Stimulated activated CD8-positive, alpha-beta memory T cell treated with anti-CD3 and anti-CD28 coated beads, Interleukin-15, amount 100 ng/mL, for 4 hours (primary cell): ENCODE data around the gene HNRNPDL.
"Not testable (repeated sequence)": the region's sequence is repeated elsewhere in the genome, so short reads cannot be mapped to it uniquely, and the experiment has no call there.

Experiments used
- DNase-seq, 2 donors: peaks; one replicate each; pipeline ENCODE4 v3.0.0-alpha.2; 2020; ENCODE audit warnings: low read depth in 2 of 2

The HNRNPDL gene

DNA sequence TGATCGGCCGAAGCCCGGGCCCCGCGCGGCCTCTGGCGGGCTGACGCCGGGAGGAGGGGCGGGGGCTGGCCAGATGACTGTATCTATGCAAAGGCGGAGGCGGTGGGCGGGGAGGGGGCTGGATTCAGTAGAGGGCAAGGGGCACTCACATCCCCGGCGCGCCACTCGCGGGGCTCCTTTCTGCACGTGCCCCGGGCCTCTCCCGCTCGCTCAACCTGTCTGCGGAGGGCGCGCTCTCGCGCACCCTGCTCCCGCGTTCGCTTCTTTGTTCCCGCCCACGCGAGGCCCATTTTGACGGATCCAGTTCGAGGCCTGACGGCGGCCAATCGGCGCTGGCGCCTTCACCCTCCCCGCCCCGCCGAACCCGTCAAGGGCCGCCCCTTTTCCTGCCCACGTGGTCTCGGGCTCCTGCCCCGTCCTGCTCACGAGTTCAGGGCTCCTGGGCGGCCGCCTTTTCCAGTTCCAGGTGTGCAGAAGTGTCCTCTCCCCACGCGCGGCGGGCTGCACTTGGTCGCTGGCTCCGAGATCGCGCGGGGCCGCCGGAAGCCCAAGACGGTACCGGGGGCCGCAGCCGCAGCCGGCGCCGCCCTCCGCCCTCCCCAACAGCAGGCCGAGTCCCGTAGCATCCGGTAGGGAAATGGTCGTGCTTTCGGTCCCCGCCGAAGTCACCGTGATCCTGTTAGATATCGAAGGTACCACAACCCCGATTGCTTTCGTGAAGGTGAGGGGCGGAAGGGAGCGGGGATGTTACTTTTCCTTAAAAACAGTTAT, at the start of gene HNRNPDL, which contains the start of gene ENOPH1:
TSS of gene HNRNPDL (minus strand) at position 270 of the 771 bp plus-strand sequence. CDS start 772 bp downstream, outside the sequence.
TSS of gene ENOPH1 (plus strand) at position 398 of the 771 bp plus-strand sequence. CDS start at position 638, 240 bp downstream.
- DNase-seq, result peak; percentile 95 to 96

DNA sequence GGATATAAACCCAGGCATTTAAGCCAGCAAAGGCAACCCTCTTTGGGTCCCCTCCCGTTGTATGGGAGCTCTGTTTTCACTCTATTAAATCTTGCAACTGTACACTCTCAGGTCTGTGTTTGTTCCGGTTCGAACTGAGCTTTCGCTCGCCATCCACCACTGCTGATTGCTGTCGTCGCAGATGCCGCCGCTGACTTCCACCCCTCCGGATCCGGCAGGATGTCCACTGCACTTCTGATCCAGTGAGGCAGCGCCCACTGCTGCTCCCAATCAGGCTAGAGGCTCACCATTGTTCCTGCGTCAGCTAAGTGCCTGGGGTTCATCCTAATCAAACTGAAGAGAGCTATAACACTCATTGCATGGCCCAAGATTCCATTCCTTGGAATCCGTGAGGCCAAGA, 49.3 kb upstream of the HNRNPDL start:
- no peak for DNase-seq

DNA sequence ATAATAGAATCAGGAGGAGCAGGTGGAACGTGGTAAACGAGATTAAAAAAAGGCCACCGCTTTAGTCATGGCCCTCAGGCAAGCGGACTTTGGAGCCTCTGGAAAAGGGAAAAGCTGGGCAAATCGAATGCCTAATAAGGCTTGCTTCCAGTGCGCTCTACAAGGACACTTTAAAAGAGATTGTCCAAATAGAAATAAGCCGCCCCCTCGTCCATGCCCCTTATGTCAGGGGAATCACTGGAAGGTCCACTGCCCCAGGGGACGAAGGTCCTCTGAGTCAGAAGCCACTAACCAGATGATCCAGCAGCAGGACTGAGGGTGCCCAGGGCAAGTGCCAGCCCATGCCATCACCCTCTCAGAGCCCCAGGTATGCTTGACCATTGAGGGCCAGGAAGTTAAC, 47.2 kb upstream of the HNRNPDL start:
- DNase-seq, result not testable (repeated sequence)

DNA sequence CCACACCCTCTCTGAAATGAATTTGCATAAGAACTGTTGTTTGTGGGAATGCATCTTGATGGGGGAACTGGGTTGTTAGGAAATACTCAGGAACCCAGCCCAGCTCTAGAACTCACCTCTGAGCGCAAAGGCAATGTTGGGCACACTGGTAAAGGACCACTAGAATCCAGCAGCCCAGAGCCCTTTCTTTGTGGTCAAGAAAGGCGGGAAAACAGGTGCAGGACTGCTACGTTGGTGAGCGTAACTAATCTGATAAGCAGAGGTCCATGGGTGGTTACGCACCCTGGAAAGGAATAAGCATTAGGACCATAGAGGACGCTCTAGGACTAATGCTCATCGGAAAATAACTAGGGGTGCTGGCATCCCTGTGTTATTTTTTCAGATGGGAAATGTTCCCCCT, 45.7 kb upstream of the HNRNPDL start:
- not testable (repeated sequence) for DNase-seq

DNA sequence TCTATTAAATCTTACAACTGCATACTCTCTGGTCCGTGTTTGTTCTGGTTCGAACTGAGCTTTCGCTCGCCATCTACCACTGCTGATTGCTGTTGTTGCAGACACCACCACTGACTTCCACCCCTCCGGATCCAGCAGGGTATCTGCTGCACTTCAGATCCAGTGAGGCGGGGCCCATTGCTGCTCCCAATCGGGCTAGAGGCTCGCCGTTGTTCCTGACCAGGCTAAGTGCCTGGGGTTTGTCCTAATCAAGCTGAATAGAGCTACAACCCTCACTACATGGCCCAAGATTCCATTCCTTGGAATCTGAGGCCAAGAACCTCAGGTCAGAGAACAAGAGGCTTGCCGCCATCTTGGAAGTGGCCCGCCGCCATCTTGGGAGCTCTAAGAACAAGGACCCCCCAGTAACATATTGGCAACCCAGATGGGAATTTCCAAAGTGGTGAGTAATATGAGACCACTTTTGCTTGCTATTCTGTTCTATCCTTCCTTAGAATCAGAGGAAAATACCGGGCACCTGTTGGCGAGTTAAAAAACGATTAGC, 43.4 kb upstream of the HNRNPDL start:
- DNase-seq, result no peak

DNA sequence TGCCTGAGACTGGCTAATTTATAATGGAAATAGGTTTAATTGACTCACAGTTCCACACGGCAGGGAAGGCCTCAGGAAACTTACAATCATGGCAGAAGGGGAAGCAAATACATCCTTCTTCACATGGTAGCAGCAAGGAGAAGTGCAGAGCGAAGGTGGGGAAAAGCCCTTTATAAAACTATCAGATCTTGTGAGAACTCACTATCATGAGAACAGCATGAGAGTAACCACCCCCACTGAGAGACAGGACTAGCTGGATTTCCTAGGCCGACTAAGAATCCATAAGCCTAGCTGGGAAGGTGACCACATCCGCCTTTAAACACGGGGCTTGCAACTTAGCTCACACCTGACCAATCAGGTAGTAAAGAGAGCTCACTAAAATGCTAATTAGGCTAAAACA, 42.8 kb upstream of the HNRNPDL start:
- not testable (repeated sequence) for DNase-seq

DNA sequence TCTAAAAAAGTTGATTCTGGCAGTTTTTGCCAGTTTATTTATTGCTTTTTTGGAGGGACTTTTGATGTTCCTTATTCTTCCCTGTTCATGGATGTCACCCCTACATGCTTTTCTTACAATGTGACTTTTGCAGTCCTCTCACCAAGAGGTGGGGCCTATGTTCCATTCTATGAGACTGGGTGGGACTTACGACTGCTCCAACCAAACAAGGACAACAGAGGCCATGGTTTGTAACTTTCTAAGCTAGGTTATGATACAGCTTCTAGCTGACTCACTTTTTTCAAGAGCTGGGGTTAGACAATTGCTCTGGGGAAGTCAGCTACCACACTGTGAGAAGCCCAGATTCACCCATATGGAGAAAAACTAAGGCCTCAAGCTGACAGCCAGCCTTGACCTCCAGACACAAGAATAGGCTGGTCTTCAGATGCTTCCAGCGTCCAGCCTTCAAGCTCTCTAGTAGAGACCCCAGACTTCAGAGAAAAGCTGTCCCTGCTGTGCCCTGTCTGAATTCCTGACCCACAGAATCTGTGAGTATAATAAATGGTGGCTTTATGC, 39.6 kb upstream of the HNRNPDL start:
- no peak for DNase-seq

DNA sequence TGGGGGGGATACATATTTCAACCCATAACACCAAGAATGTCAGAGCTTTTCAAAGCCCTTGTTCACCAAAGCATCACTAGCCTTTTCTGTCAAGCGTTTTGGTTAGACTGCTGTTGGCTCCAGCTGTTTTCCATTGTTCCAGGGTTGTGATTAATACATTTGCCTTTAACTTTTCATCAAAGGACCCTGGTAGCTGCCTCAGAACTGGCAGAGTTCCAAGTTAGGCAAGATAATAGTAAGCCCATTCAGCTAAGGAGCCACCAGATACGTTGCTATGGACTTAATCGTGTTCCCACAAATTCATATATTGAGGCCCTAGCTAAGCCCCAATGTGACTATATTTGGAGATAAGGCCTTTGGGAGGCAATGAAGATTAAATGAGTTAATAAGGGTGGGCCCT, 37.2 kb upstream of the HNRNPDL start:
- DNase-seq, result no peak

DNA sequence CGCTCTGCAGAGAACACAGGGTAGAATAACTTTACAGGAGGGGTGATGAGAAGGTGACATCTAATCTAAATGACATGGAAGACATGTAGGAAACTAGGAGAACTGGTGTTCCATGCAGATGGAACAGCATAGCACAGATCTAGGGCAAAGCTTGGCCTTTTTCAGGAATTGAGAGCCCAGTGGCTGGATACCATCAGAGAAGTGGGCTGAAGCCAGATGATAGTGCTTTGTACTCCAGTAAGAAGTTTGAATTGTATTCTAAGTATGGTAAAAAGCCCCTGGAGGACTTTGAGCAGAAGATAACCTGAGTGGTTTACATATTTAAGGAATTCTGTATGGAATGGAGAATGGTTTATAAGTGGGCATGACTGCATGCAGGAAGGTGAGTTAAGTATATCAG, 33.0 kb upstream of the HNRNPDL start:
- no peak for DNase-seq

DNA sequence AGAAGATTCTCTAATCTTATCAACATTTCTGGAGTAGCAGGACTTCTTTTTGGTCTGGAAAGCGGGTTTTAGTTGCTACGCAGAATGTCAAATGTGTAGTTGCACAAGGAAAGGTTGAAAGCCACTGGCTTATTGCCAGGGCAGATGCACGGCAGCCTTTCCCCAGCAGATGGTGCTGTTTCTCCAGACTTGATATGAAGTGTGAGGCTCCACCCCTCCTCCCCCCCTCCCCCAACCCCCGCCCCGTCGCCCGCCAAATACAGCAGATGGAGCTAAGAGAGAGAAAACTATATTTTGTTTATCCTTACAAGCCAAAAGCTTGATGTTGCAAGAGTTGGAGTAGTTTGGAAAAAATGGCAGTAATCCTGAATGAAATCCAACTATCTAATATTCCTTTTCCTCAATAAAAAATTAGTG, 32.2 kb upstream of the HNRNPDL start:
- DNase-seq, result peak; percentile 42 to 73

DNA sequence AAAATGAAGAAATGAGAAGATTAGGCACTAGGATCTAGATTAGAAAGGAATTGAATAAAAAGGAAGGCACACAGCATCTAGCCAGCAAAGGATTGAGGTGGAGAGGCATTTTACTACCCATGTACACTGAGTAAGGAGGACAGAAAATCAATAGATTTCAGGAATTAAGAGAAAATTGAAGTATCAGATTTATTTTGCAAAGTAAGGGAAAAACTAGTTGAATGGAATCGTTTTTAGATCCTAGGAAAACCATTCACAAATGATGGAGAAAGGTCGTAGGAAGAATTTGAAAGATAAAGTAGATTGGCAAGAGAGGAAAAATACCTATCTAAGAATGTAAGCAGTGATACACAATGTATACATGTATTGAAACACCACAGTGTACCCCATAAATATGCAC, 31.4 kb upstream of the HNRNPDL start:
- DNase-seq, result no peak

DNA sequence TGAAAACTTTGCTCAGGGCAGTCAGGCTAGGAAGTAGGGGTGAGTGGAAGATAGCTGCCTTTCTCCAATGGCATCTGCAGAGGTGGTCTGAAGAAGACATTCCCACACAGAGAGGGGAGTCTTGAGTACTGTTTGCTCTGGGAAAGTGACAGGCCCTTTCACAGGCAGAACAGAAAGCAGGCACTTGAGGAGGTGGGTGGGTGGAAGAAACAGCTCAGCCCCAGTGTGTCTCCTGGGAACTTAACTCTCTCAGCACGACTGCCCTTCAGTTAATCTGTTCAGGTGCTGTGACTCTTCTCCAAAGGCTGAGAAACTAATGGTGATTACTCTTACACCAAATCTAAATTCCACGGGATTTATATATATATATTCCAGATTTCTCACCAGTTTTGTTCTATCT, 28.5 kb upstream of the HNRNPDL start:
- DNase-seq, result no peak

DNA sequence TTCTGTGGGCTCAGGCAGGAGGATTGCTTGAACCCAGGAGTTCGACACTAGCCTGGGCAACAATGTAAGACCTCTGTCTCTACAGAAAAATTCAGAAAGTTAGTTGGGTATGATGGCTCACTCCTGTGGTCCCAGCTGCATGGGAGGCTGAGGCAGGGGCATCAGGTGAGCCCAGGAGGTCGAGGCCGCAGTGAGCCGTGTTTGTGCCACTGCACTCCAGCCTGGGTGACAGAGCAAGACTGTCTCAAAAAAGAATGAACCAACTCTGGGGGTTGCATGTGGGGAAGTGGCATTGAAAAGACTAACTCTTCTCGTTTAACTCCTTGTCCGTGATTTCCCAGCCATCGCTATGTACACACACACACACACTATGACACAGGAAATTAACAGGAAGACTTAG, 27.0 kb upstream of the HNRNPDL start:
- no peak for DNase-seq

DNA sequence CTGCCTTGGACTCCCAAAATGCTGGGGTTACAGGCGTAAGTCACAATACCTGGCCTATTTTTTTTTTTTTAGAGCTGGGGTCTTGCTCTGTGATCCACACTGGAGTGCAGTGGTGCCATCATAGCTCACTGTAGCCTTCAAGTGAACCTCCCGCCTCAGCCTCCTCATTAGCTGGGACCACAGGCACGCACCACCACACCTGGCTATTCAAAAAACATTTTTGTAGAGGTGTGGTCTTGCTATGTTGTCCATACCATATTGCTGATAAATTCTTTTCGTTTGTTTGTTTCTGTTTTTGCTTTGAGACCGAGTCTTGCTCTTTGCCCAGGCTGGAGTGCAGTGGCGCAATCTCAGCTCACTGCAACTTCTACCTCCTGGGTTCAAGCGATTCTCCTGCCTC, 21.8 kb upstream of the HNRNPDL start:
- no peak for DNase-seq

DNA sequence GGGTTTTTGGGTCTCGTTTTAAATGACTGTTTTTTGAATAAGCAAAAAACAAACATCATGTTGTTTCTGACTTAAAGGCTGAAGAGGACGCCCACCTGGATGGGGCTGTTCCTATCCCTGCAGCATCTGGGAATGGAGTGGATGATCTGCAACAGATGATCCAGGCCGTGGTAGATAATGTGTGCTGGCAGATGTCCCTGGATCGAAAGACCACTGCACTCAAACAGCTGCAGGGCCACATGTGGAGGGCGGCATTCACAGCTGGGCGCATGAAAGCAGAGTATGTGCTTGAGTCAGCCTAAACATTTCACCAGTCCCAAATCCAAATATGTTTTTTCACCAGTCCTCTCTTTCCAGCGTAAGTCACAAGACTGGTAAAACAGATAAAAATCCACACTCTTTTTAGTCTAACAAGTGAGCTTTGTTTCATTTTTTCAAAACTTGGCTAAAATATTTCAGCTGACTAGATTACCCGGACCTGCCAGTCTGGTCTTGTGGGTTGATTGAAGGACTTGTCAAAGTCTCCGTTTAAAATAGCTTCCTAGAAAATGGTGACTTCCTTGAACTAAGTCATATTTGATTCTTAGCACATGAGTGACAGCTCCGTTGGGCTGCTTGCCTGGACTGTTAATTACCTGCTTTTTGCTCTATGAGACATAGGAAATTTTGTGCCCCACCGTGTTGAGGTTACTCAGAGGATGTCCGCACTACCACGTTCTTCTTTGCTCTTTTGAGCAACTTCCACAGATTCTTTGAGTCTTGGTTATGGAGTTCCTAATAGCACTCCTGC, 20.9 kb upstream of the HNRNPDL start:
- DNase-seq, result no peak

DNA sequence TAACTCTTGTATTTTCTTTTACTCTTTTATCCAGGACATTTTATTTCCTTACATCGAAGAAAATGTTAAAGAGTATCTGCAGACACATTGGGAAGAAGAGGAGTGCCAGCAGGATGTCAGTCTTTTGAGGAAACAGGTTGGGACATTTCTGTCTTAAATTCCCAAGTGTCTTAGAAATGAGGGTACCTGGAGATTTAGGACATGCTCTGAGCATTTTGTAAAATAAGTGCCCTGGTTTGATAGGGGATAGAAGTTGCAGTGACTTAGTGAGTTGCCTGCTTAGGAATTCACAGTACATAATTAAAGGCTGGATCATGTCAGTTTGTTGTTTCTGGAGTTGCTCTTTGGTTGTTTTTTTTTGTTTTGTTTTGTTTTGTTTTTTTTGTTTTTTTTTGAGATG, 17.6 kb upstream of the HNRNPDL start:
- DNase-seq, result no peak

DNA sequence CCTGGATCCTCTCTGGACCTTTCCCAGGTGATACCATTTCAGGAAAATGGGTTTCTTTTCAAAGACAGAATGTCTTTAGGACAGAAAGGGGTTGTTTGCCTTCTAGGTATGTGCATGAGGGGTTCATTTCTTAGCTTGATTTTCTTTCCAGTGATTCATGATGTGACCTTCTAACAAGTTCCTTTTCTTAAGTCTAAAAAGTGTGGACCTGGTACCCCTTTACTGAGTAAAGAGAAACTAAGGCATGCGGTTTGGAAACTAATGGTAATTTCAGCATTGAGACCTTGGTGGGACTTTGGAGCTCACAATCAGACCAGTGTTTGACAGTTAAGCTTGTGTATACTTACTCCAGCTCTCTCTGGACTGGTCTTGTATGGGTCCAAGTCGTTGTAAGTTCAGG, 8.8 kb upstream of the HNRNPDL start:
- no peak for DNase-seq

DNA sequence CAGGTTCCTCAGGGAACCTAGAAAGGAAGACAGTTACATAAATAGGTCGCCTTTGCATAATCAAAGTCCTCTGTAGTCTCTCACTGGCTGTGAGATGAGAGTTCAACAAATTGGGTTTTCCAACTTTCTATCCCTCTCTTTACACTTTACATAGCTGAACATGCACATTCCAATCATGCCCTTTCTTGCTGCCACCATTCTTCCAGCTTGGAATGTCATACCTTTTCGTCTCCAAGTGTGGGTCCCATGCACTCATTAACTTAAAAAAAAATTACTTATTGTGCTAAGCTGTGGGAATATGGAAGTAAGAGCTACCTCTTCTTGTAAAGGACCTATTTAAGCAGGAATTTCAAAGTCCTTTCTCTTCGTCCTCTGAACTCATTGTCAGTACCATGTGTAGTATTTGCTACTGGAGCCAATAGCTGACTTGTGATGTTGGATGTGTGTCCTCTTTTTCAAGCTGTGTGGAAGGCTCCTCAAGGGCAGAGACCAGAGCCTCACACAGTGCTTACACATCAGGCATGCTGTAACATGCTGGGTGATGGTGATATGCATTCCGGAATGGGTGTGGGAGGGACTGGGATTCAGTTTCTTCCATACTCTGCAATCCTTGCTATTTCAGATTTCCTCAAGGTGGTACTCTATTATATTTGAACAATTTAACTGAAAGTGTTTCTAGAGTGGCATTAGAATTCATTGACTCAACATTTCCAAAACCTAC, 7.2 kb upstream of the HNRNPDL start:
- no peak for DNase-seq

DNA sequence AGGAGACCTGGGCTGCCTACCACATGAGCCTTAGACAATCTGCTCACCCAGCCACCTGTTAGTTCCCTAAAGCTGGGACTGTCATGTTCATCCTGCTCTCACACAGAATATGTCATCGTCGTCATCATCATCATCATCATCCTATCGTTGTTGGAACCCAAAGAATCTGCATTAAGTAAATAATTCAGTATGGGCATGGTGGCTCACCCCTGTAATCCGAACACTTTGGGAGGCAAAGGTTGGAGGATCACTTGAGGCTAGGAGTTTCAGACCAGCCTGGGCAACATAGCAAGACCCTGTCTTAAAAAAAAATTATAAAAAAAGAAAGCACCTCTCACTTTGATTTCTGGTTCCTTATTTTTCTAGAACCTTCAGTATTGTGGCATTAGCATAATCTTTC, 6.5 kb upstream of the HNRNPDL start:
- no peak for DNase-seq

DNA sequence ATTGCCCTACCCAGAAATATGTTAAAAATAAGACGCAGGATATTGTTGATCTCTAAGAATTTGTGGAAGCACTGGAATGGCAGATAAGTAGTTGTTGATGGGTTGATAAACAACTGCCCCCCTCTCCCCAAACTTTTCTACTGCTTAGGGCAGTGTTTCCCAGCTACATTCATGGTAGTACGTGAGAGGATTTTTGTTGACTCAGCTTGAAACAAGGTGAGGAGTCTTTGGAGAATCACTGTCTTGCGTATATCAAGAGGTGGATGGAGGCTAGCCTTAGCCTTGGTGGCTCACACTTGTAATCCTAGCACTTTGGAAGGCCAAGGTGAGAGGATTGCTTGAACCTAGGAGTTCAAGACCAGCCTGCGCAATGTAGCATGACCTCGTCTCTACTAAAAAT, 5.9 kb upstream of the HNRNPDL start:
- DNase-seq, result no peak

DNA sequence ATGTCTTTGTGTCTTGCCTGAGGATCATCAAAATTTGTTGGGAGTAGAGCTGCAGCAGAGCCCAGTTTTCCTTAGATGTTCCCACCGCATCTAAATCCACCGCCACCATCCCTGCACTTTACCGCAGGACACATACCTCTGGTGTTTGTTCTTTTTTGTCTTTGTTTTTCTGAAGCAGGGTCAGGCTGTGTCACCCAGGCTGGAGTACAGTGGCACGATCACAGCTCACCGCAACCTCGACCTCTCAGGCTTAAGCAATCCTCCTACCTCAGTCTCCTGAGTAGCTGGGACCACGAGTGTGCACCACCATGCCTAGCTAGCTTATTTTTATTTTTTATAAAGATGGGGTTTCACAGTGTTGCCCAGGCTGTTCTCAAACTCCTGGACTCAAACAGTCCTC, 4.7 kb upstream of the HNRNPDL start:
- DNase-seq, result no peak

DNA sequence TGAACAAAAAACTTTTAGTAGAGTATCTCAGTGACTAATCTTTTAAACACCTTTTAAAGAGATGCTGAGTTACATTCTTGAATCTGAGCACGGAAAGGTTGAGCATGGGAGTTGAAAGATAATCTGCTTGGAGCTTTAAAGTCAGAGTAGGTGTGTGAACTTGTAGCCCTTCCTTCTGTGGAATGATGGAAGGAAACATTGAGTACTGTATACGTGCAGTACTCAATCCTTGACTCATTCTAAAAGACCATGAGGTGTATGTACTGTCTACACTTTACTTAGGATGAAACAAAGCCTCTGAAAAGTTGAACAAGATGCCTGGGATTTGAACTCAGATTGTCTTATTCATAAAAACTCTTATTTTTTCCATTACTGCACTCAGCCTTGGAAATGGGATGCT, 3.5 kb upstream of the HNRNPDL start:
- no peak for DNase-seq
